Lower lobe of right lung (tissue), 2 donors: ENCODE results near the gene AFF4. TPM values are rescaled to one million over a fixed set of nuclear protein-coding genes. Genes with fewer than 3 reads are reported as not detected.
A peak's percentile ranks its signal among the peaks of the same experiment; 100 is the strongest.

Source experiments
- ATAC-seq, 2 donors: fragments of 200-7000 bp; cut with Tn5 transposase; one replicate each; pipeline ENCODE4 v1.9.1; 2020 to 2022; ENCODE audit warnings: mild to moderate bottlenecking in 2 of 2, moderate library complexity in 2 of 2
- DNase-seq: peaks from one replicate; pipeline ENCODE4 v3.0.0-alpha.2; 2020
- H3K27ac ChIP-seq: fragments of 200-600 bp; one replicate; pipeline ENCODE4 v1.8.0; 2022
- H3K27me3 ChIP-seq: fragments of 200-600 bp; one replicate; pipeline ENCODE4 v1.8.0; 2022; ENCODE audit warnings: low read depth
- H3K36me3 ChIP-seq: fragments of 200-600 bp; one replicate; pipeline ENCODE4 v1.8.0; 2022; ENCODE audit warnings: mild to moderate bottlenecking
- H3K4me1 ChIP-seq: fragments of 200-600 bp; one replicate; pipeline ENCODE4 v1.8.0; 2022
- H3K4me3 ChIP-seq: fragments of 200-600 bp; one replicate; pipeline ENCODE4 v1.8.0; 2022; ENCODE audit warnings: mild to moderate bottlenecking
- H3K9me3 ChIP-seq: fragments of 200-600 bp; one replicate; pipeline ENCODE4 v1.8.0; 2022
- intact Hi-C: fragments of 100-400 bp; cut with DNase I; formaldehyde crosslinking; loops from one replicate; pipeline ENCODE4 v1.11.0; 2022
- total RNA-seq: library from RNA; stranded (reverse); fragmentation: NEBNext Ultra II Directional; extraction: Animal tissue kit (Norgen Biotek cat#: 25700); gene quantifications from one replicate; pipeline ENCODE4 v1.2.1, GENCODE V29; 2021
- TF ChIP-seq, protein P1 (sequence below): fragments of 200-600 bp; IDR thresholded peaks from one replicate; pipeline ENCODE4 v1.8.0; 2022; ENCODE audit warnings: antibody characterized with exemption, mild to moderate bottlenecking
- donor health status: DM: no; HTN: yes; CAD: no; lungs with severe emphysema.

The AFF4 gene
- total RNA-seq, 1 donor from 2014 or later = 68.6 TPM

DNA sequence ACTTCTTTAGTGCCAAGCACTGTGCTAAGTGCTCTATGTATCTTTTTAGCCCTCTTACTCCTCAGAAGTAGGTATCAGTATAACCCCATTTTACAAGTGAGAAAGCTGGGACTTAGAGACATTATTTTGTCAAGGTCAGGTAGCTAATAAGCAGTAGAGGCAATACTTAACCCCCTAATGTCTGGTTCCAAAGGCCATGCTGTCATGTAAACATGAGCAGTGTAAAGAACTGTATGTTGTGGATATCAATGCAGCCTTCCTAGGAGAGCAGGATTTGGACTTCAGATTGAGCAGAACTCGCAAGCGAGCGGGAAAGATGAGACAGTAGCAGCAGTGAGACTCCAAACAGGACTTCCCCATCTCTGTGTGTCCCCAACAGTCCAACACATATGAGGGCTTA is 129.4 kb downstream of the AFF4 start:
- Histone ChIP-seq H3K4me1 (peaks cover 22% of the 10 kb centered on the region), H3K36me3 (no peaks in the 10 kb centered on the region), H3K27me3 (no peaks in the 10 kb centered on the region), H3K9me3 (no peaks in the 10 kb centered on the region), H3K27ac (no peak overlapping the region), H3K4me3 (no peak overlapping the region)
- intact Hi-C loops = no loop called here
- no peak for ATAC-seq
- no peak for DNase-seq
- TF ChIP-seq, protein P1, sequence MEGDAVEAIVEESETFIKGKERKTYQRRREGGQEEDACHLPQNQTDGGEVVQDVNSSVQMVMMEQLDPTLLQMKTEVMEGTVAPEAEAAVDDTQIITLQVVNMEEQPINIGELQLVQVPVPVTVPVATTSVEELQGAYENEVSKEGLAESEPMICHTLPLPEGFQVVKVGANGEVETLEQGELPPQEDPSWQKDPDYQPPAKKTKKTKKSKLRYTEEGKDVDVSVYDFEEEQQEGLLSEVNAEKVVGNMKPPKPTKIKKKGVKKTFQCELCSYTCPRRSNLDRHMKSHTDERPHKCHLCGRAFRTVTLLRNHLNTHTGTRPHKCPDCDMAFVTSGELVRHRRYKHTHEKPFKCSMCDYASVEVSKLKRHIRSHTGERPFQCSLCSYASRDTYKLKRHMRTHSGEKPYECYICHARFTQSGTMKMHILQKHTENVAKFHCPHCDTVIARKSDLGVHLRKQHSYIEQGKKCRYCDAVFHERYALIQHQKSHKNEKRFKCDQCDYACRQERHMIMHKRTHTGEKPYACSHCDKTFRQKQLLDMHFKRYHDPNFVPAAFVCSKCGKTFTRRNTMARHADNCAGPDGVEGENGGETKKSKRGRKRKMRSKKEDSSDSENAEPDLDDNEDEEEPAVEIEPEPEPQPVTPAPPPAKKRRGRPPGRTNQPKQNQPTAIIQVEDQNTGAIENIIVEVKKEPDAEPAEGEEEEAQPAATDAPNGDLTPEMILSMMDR = no peak

DNA sequence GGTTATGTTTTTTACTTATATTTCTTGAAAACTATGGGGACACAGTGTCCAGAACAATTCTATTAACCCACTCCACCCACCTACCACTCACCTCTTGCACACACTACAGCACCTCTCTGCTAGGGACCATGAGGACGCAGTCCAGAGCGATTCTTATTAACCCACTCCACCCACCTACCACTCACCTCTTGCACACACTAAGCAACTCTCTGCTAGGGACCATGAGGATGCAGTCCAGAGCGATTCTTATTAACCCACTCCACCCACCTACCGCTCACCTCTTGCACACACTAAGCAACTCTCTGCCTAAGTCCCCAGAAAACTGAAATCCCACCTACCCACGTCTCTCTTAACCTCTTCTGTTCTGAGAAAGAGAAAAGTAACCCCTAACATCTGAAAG is 130.8 kb downstream of the AFF4 start:
- peaks cover 30% of the 10 kb centered on the region for H3K4me1 ChIP-seq
- no peaks in the 10 kb centered on the region for H3K27me3 ChIP-seq
- H3K9me3 ChIP-seq = no peaks in the 10 kb centered on the region
- no peak overlapping the region for H3K27ac ChIP-seq
- H3K4me3 ChIP-seq = no peak overlapping the region
- H3K36me3 ChIP-seq = no peaks in the 10 kb centered on the region
- DNase-seq (no peak), ATAC-seq (no peak)
- intact Hi-C loops = no loop called here
- TF ChIP-seq, protein P1 = no peak

DNA sequence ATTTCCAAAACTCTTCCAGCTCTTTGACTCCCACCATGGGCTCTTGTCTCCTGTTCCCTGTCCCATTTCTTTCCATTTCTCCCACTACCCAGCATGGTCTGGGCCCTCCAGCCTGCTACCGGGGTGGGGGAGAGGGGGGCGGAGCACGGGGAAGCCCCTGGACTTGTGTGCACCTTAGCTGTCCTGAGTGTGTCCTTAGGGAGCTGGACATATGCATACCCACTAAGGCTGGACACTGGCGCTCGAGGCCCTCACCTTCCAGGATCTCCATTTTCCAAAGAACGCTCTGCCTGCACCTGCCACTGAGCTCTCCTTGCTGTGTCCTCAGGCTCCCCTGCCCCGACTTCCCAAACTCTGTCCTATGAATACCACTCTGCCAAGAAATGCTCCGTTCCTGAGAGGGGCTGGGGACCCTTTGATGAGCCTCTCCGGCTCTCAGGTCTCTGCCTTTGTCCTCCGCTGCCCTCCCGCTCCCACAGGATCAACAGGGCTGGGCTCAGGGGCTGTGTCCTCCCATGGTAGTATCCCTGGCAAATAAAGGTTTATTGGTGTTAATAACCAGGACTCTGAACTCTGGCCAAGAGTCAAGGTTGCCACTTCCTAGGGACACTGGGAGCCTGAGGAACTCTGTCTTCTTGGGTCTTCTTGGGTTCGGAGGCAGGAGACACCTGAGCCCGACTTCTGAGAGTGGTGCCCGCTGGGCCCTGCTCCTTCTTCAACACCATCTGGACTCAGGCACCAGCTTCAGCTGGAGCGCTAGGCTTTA is 132.2 kb downstream of the AFF4 start:
- Histone ChIP-seq H3K36me3 (no peaks in the 10 kb centered on the region), H3K4me1 (peaks cover 43% of the 10 kb centered on the region), H3K4me3 (peak overlapping the region; percentile 86), H3K27ac (peak overlapping the region; percentile 93), H3K27me3 (no peaks in the 10 kb centered on the region), H3K9me3 (no peaks in the 10 kb centered on the region)
- intact Hi-C loops = no loop called here
- no peak for ATAC-seq
- TF ChIP-seq, protein P1 = no peak
- no peak for DNase-seq

DNA sequence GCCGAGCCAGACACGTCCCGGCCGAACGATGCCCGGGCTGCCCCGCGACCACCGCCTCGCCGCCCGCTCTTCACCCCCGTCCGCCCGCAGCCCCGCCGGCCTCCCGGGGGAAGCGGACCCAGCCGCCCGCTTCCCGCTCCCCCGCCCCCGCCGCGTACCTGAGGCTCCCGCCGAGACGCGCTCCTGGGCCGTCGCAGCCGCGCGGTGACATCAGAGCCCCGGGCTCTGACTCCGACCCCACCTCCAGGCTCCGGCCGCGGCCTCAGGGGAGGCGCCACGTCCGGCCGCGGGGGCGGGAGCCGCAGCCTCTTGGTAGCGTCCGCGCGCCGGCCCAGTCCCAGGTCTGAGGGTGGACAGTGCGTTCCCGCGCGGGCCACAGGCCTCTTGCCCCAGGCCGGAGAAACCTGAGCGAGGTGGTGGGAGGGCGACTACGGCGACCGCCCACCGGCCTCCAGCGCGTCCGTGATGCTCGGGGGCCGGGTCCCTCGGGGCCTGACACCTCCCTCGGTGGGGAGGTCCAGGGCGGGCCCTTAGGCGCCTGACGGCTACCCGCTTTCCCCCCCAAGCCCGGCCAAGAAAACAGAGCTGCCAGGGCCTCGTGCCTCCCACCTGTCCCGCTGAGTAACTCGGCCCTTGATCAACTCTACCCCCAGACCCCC is 132.9 kb downstream of the AFF4 start, which contains the start of gene SHROOM1:
Gene SHROOM1 (minus strand): TSS at position 212 of the 659 bp plus-strand sequence. CDS start 4,507 bp downstream, outside the sequence.
- DNase-seq = peak; percentile 85
- no peaks in the 10 kb centered on the region for H3K9me3 ChIP-seq
- H3K4me3 ChIP-seq = peak within 1 kb of the TSS; percentile 86
- H3K36me3 ChIP-seq = peaks cover 4% of the 10 kb centered on the region
- H3K27me3 ChIP-seq = no peaks in the 10 kb centered on the region
- TF ChIP-seq, protein P1 = no peak
- peaks cover 50% of the 10 kb centered on the region for H3K4me1 ChIP-seq
- intact Hi-C loops = no loop called here
- peak; percentile 90 to 93 for ATAC-seq
- peak within 1 kb of the TSS; percentile 93 for H3K27ac ChIP-seq

DNA sequence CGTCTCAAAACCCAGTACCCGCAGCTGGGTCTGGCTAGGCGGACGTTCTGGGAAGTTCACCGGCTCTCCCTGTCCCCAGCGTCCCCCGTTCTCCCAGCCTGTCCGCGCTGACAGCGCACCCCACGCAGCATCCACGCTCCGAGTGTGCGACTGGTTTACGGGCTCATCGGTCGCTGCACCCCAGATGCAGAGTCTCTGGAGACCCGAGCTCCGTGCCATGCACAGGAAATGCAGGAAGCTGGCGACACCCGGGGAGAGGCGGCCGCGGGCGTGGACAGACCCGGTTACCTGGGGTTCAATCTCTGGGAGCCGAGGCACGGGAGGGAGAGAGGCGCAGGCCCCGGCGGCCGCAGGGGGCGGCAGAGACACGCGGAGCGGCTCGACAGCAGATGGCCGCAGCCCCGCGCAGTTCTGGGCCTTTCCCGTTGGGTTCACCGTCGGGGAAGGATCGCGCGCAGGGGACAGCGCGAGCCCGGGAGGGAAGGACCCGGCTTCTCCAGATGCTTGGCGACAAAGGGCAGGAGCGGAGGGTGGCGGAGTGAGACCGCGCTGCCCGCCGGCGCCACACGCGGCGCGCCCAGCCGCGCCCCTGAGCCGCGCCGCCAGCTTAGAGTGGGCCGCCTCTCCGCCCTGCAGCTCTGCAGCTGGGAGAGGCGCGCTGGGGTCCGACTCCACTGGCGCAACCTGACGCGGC is 133.5 kb downstream of the AFF4 start:
- DNase-seq = peak; percentile 87
- intact Hi-C loops = no loop called here
- ATAC-seq = peak; percentile 91 to 92
- Histone ChIP-seq H3K27ac (peak overlapping the region; percentile 93), H3K9me3 (no peaks in the 10 kb centered on the region), H3K4me3 (peak overlapping the region; percentile 86), H3K27me3 (no peaks in the 10 kb centered on the region), H3K4me1 (peaks cover 50% of the 10 kb centered on the region), H3K36me3 (peaks cover 9% of the 10 kb centered on the region)
- TF ChIP-seq, protein P1 = peak; percentile 95
